G401 (cell line): ENCODE measurements around the gene SPIRE2. TPM values are rescaled to one million over a fixed set of nuclear protein-coding genes. Genes with fewer than 3 reads are reported as not detected.
"Not testable (repeated sequence)": the region's sequence is repeated elsewhere in the genome, so short reads cannot be mapped to it uniquely, and the experiment has no call there.

Experiments used
- DNase-seq: peaks from one replicate; pipeline ENCODE4 v3.0.0-alpha.2; 2015; ENCODE audit warnings: low spot score
- in situ Hi-C: cut with HindIII; loops from 2 replicates; pipeline ENCODE4 v1.10.0; 2016; ENCODE audit warnings: low sequenced_read_pairs, mixed read lengths
- total RNA-seq: library from RNA; depleted of rRNA; stranded (reverse); fragments of >200 nt; shearing (Covaris generic); gene quantifications from 2 replicates; pipeline ENCODE4 v1.2.3, GENCODE V29; 2014

Gene SPIRE2
- total RNA-seq, 1 experiment from 2014 or later: 21.7 TPM

DNA sequence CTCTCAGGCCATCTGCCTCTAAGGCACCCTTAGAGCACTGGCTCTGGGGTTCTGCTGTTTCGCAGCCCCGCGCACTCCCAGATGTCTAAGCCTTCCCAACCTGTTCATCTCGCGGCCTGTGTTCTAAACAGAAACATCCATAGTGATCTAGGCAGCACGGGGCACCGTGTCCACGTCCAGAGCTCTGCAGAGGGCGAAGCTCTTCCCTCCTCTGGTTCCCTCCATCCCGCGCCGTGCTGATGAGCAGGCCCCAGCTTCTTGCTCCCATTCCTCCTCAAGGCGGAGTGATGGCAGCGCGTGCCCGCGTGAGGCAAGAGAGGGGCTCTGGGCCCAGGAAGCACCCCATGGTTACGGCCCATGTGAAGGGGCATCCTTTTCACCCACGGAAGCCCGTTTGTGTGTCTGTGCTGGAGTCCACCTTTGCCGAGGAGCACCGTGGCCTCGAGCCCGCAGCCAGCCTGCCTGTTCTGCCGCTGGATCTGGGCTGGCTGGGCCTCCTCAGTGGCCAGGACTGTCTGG is 3.6 kb downstream of the SPIRE2 start:
- in situ Hi-C loops: no loop called here
- DNase-seq: no peak

DNA sequence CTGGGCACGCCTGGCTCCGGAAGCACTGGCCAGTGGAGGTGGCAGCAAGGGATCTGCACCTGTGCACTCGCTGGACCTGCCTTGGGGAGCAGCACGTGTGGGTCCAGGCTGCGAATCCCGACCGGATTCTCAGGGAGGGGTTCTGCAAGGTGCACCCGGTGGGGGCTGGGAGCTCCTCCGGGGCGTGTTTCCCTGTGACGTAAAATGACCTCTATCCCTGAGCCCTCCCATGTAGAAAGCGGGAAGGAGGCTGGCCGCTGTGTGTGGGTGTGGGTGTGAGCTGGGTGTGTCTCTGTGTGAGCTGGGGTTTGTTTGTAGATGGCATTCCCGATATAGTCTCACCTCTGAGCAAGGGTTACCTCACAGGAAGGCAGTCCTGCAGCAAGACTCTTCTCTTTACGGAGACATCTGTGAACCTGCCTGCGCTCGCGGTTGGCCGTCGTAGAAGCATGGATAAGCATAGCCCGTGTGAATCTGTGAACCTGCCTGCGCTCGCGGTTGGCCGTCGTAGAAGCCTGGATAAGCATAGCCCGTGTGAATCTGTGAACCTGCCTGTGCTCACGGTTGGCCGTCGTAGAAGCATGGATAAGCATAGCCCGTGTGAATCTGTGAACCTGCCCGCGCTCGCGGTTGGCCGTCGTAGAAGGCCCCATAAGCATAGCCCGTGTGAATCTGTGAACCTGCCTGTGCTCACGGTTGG is 5.5 kb downstream of the SPIRE2 start:
- in situ Hi-C loops: not testable (repeated sequence)

DNA sequence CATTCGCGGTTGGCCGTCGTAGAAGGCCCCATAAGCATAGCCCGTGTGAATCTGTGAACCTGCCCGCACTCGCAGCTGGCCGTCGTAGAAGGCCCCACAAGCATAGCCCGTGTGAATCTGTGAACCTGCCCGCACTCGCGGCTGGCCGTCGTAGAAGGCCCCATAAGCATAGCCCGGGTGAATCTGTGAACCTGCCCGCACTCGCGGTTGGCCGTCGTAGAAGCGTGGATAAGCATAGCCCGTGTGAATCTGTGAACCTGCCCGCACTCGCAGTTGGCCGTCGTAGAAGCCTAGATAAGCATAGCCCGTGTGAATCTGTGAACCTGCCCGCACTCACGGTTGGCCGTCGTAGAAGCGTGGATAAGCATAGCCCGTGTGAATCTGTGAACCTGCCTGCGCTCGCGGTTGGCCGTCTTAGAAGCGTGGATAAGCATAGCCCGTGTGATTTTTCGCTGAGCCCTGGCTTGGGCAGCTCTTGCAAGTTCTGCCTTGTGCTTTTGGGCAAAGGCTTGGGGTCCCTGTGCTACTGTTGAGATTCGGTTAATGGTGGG is 6.6 kb downstream of the SPIRE2 start:
- in situ Hi-C loops: not testable (repeated sequence)

More for the DNA sequence above, 5.5 kb downstream of the SPIRE2 start:
- DNase-seq: not testable (repeated sequence)

DNA sequence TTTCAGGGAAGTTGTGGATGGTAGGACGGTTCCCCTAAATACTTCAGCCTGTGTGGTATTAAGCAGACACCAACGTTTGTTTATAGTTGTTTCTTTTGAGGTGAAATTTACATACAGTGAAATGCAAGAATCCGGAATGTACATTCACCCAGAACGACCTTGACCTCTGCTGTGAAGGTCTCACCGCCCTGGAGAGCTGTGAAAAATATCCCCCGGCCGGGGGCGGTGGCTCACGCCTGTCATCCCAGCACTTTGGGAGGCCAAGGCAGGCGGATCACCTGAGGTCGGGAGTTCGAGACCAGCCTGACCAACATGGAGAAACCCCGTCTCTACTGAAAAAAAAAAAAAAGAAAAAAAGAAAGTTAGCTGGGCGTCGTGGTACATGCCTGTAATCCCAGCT is 8.2 kb downstream of the SPIRE2 start:
- in situ Hi-C loops, DNase-seq: not testable (repeated sequence)

More for the DNA sequence above, 6.6 kb downstream of the SPIRE2 start:
- DNase-seq: not testable (repeated sequence)

DNA sequence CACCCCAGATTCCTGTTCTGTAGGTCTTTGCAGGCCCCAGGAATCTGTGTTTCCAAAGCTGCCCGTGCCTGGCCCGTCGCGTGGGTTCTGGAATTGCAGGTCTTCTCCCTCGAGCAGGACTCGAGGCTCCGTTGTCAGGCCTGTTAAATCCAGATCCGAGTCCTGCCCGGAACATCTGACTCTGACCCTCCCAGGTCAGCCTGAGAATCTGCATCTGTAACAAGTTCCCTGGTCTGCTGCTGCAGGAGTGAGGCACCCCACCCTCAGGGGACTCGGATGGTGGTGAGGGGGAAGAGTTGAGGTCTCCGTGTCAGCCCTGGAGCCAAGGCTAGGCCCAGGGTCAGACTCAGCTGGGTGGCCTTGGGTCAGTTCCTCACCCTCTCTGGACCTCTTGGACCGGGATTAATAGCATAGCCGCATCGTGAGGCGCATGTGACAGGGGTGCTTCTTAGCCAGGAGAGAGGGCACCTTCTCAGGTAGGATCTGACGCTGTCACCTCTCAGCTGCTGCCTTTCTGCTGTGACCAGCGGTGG is 8.8 kb downstream of the SPIRE2 start:
- in situ Hi-C loops: no loop called here
- DNase-seq: no peak

DNA sequence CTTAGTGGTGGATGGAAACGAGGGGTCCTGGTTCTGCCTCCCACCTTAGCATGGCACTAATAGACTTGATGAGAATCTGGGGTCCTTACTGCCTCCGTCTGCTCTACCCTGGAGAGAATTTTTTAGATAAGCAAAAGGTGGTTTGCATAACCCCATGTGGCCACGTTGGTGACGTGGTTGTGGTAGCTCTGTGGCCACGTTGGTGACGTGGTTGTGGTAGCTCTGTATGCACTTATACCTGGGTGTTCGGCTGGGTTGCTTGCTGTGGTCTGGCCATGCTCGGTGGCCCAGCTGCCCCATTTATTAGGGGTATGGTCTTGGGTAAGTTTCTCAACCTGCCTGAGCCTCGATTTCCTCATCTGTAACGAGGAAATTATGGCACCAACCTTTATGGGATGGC is 13.0 kb downstream of the SPIRE2 start:
- in situ Hi-C loops: no loop called here
- no peak for DNase-seq

DNA sequence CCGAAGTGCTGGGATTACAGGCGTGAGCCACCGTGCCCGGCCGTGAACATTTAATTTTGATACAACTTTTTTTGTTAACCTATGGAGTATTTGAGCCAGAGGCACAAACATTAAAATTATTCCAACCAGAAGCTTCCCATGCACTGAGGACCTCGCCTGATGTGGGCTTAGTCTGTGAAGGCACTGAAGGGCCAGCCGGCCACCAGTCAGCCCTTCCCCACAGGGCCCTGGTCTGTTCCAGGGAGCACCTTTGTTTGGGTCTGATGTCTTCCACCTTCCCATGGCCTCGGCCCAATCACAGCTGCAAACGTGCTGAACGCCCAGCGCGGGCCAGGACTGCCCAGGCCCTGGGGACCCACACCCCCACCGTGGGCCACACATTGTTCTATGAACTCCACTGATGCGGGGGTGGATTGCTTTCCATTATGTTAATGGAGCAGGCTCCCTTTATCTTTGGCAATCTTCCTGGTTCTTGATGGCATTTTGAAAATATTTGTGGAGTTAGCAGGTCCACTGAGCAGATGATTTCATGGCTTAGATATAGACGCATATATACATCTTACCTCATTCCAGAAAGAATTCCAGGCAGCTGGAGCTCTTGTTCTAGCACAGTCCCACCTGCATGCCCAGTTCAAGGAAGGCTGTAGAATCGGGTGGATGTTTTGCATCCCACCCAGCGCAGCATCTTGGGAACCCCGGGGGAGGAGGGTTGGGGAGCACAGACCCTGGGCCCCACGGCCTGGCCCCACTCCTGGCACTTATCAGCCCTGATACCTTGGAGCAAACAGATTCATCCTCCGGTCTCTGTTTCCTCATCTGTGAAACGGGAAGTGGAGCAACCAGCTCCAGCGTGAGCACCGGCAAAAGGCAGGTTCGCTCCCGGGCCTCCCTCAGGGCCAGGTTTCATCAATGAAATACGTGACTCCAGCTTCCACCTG is 14.5 kb downstream of the SPIRE2 start:
- DNase-seq: no peak
- in situ Hi-C loops: no loop called here

DNA sequence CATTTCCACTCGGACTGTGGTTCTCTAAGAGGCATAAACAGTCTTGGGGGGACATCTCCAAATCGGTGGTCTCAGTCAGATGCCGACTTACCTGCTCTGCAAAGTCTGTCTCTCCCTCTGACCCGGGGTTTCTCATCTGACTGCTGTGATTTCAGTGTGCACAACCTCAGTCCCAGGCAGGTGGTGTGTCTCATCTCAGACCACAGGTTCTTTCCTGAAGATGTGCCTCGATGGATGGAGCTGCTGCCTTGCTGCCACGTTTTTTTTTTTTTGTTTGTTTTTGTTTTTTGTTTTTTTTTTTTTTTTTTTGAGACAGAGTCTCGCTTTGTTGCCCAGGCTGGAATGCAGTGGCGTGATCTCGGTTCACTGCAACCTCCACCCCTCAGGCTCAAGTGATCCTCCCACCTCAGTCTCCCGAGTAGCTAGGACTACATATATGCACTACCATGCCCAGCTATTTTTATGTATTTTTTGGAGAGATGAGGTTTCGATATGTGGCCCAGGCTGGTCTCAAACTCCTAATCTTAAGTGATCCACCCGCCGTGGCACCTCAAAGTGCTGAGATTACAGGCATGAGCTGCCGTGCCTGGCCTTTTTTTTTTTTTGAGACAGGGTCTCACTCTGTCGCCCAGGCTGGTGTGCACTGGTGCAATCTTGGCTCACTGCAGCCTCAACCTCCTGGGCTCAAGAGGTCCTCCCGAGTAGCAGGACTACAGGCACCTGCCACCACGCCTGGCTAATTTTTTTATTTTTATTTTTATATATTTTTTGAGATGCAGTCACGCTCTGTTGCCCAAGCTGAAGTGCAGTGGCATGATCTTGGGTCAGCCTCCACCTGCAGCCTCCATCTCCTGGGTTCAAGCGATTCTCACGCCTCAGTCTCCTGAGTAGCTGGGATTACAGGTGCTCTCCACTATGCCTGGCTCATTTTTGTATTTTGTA is 15.4 kb downstream of the SPIRE2 start:
- DNase-seq: no peak
- in situ Hi-C loops: no loop called here

DNA sequence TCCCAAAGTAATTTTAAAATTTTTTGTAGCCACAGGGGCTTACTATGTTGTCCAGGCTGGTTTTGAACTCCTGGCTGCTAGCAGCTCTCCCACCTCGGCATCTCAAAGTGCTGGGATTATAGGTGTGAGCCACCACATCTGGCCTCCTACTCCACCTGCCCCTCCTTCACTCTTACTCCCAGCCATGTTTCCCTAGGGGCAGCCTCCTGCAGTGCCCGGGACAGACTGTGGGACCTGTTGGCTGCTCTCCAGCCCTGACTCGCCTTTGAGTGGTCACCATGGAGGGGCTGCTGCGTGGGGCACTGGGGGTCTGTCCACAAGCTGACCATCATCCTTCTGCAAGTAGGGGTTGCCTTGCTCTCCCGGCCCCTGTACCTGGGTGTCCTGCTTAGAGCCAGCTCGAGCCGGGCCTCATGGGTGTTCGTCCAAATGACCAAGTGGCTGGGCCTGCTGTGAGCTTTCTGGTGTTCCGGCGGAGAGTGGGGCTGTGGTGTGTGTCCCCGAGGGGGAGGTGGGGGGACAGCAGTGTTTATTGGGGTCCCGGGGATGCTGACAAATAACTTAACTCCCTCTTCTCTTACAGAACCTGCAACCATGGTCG is 16.6 kb downstream of the SPIRE2 start:
- in situ Hi-C loops: no loop called here
- DNase-seq: no peak

DNA sequence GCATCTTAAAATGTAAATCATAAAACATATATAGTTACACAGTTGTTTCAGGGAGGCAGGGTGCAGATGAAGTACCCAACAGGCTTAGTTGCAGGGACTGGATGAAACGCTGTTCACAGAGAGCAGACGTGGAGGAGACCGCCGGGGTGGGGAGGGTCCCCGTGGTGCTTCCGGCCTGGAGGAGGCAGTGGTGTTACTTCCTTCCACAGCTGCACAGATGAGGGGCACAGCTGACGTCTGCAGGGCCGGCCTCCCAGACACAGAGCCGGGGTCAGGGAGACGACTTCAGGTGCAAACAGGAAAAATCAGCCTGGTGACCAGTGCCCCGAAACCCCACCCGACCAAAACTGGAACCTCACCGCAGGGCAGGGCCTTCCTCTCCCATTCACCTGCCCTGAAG is 17.1 kb downstream of the SPIRE2 start:
- DNase-seq: no peak

DNA sequence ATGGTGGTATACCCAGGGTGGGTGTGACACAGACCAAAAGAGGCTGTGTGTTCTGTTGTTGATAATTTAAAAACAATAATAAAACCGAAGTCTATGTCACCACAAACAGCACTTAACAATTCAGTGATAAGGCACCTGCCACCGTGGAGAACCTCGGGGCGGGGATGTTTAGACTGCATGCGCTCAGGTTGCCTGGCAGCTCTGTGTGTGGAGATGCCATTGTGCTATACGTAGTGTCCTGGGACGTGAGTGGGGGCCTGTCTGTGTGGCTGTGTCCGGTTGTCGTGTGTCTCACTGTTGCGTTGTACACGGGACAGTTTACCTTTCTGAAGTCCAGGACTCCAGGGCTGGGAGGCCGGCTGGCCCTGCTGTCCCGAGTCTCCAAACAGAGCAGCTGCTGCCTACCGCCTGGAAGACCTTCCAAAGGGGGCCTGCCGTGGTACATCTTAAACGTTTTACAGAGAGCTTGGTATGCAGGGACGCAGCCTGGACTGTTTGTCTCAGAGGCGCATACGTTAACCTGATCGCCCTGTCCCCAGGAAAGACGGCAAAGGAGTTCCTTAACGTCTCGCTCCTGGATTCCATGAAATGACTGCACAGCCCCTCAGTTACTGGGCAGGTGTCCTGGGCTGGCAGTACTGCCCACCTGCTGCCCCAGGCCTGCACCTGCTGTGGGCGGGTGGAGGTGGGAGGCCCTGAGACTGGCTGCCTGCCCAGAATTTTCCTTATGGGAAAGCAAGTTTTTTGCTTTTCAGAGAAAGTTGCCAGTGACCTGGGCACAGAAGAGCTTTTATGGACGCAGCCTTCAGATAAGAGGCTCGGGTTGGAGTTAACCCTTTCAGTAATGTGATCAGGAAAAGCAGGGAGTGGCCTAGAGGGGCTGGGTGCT is 19.0 kb downstream of the SPIRE2 start:
- no peak for DNase-seq
- in situ Hi-C loops: no loop called here

More for the DNA sequence above, 17.1 kb downstream of the SPIRE2 start:
- in situ Hi-C loops: no loop called here

DNA sequence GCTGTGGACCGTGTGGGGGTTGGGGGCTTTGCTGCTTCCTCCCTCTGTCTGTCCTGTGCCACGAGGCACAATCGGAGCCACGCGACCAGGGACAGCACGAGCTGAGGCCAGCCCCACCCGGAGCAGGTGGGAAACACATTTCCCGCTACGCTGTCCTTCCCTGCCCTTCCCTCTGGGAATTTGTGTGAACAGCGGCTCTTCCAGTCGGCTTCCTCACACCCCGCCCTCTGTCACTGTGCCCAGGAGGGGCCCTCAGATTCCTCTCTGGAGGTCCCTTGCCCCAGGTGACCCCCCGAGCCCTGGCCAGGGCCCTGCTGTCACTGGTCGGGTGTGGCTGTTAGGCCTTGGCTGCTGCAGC is 19.6 kb downstream of the SPIRE2 start:
- no peak for DNase-seq
- in situ Hi-C loops: no loop called here

DNA sequence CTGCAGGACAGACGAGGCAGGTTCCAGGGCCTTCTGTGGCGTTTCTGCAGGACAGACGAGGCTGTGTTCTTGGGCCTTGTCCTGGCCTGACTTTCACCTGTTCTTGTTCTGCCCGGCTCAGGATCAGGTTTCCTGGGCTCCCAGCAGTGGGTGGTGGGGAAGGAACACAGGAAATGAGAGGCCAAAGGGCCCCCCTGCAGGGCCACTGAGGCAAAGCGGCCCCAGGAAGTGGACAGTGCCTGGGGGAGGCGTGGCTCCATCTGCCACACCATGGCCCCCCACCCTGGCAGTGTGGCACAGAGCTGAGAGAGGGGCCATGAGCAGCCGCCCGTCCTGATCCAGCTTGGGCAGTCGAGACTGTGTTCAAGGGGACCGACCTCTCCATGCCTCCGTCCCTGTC is 20.7 kb downstream of the SPIRE2 start:
- in situ Hi-C loops: no loop called here
- DNase-seq: no peak

DNA sequence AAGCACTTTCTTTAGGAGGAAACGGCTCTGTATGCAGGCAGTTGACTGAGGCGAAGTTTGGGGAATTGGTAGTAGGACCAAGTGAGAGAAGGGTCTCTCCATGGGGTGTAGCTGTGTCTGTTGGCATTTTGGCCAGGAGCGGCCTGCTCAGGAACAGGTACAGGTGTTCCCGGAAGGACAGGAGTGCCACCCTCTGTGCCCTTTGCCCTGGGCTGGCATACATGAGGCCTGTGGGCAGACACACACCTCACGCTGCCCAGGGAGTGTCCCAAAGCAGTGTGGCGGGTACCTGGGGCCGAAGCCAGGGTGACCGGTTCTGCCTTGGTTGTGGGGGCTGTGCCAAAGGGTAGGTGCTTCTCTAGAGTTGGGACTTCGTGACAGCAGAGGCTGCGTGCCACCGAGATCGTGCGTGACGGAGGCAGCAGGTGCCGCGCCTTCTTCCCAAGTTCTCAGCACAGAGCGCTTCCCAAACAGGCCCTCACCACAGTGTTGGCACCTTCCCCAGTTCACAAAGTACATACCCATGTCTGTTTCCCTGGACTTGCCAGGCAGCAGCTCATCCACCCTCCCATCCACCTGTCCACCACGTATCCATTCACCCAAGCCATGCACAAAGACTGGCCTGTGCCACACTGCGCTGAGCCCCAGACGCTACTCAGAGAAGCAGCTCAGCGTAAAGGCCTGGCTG is 25.2 kb downstream of the SPIRE2 start:
- no peak for DNase-seq
- in situ Hi-C loops: no loop called here

DNA sequence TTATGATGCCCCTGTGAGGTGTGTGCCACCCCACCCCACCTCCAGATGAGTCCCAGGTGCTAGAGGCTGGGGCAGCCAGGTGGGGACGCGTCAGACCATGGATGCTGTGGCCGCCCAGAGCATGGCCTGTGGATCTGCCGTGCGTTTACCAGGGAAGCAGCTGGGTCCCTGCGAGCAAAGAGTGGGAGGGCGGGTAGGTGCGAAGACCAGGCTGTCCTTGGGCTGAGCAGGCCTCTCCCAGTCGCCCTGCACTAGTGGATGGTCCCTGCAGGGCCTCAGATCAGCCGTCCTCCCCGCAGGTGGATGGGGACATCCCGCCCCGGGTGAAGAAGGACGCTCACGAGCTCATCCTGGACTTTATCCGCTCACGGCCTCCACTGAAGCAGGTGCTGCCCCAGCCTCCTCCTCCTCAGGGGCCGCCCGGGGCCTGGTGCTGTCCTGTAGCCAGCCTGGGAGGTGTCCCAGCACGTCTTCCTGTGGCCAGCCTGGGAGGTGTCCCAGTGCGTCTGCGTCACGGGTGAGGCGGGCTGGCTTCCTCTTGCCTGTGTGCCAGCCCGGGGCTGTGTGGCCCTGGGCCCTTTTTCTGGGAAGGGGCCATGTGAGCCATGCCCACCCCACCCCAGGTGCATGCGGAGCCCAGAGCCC is 27.1 kb downstream of the SPIRE2 start:
- in situ Hi-C loops: no loop called here
- no peak for DNase-seq

DNA sequence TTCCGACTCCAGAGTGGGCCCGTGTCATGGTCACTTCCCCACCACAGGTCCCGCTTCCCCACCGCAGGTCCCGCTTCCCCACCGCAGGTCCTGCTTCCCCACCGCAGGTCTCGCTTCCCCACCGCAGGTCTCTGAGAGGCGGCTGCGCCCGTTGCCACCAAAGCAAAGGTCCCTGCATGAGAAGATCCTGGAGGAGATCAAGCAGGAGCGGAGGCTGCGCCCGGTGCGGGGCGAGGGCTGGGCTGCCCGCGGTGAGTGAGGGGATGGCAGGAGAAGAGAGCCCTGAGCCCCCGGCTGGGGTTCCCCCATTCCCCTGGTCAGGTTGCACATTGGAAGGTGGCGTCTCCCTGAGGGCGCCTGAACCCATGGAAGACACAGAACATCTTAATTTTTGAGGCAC is 27.7 kb downstream of the SPIRE2 start:
- DNase-seq: no peak
- in situ Hi-C loops: no loop called here
